Measurements from ENCODE around the gene LYAR.

LYAR gene

DNA sequence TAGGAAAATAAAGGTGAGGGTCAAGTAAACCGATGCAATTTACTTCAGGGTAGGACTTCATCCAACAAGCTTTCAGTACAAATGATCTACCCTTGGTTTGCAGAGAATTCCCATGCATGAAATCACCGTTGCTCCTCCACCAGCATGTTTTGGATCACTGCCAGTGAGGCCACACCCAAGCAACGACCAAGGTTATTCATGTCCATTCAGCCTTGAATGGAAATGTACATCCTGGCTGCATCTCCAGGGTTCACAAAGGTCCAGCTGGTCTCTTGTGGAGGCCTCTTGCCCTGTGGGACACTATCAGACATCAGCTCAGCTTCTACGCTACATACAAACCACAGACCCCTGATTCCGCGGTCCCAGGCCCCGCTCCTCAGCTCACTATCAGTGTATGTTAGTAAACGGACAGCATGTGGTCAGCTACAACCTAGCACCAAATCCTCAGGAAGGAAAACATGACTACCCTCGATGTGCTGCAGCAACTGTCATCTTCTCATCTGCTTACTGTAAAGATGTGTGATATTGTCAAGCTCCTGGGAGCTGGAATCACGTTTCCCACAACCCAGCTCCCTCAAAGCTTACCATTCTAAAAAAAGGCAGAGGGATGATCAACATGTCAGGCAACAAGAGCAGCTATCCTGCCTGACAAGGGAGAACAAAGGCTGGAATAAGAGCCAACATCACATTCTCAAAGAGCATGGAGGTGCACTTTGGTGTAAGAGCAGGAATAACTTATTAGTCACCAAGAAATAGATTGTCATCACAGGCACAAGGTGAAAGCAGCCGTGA is 4.9 kb downstream of the LYAR start:
- no peak for ATAC-seq
- TF ChIP-seq ZC3H10 (CRISPR knock-in tag; IDR thresholded peaks at IDR 0.05) (no peak), ARNTL (CRISPR knock-in tag; IDR thresholded peaks at IDR 0.05; ENCODE audit: borderline replicate concordance, low read depth) (no peak), OSR1 (CRISPR knock-in tag; IDR thresholded peaks at IDR 0.05) (no peak), ZNF8 (CRISPR knock-in tag; IDR thresholded peaks at IDR 0.05) (no peak), ESRRG (CRISPR knock-in tag; IDR thresholded peaks at IDR 0.05) (no peak), BACH2 (CRISPR knock-in tag; IDR thresholded peaks at IDR 0.05; ENCODE audit: borderline replicate concordance) (no peak), ZFP30 (CRISPR knock-in tag; IDR thresholded peaks at IDR 0.05) (no peak), CSDC2 (CRISPR knock-in tag; IDR thresholded peaks at IDR 0.05) (no peak), ISL1 (CRISPR knock-in tag; IDR thresholded peaks at IDR 0.05) (no peak), SNAI2 (CRISPR knock-in tag; IDR thresholded peaks at IDR 0.05) (no peak), PPARA (CRISPR knock-in tag; IDR thresholded peaks at IDR 0.05; ENCODE audit: borderline replicate concordance) (no peak), POU6F1 (CRISPR knock-in tag; IDR thresholded peaks at IDR 0.05; ENCODE audit: borderline replicate concordance, low read depth) (no peak), ZFP3 (CRISPR knock-in tag; IDR thresholded peaks at IDR 0.05) (no peak), GLIS3 (CRISPR knock-in tag; IDR thresholded peaks at IDR 0.05) (no peak), RARB (CRISPR knock-in tag; IDR thresholded peaks at IDR 0.05) (no peak), TSHZ2 (CRISPR knock-in tag; IDR thresholded peaks at IDR 0.05) (no peak), ZNF565 (CRISPR knock-in tag; conservative IDR thresholded peaks at IDR 0.05; ENCODE audit: low read depth) (no peak), ZNF70 (CRISPR knock-in tag; IDR thresholded peaks at IDR 0.05) (no peak)
- TF ChIP-seq, protein P1, sequence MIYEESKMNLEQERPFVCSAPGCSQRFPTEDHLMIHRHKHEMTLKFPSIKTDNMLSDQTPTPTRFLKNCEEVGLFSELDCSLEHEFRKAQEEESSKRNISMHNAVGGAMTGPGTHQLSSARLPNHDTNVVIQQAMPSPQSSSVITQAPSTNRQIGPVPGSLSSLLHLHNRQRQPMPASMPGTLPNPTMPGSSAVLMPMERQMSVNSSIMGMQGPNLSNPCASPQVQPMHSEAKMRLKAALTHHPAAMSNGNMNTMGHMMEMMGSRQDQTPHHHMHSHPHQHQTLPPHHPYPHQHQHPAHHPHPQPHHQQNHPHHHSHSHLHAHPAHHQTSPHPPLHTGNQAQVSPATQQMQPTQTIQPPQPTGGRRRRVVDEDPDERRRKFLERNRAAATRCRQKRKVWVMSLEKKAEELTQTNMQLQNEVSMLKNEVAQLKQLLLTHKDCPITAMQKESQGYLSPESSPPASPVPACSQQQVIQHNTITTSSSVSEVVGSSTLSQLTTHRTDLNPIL (CRISPR knock-in tag; IDR thresholded peaks at IDR 0.05; ENCODE audit: low read depth), result no peak

DNA sequence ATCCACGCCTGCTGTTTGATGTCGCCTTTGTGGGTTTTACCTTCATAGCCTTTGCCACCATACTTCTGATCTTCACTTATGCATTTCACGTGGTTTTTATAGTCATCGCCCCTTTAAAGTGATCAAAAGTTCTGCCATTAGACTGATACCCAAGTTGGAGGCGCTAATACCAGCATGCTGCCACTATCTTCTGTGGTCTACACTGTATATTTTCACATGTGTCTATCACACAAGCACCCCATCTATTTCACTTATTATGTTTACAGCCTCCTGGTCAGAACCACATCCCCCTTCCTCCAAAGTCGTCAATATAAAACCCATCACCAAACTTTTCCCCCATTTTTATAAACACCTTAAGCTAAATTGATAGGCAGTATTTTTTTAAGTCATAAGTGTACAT is 8.2 kb downstream of the LYAR start:
- ATAC-seq, result no peak
- no peak for TF ChIP-seq ARNTL (CRISPR knock-in tag; IDR thresholded peaks at IDR 0.05; ENCODE audit: borderline replicate concordance, low read depth)
- TF ChIP-seq POU6F1 (CRISPR knock-in tag; IDR thresholded peaks at IDR 0.05; ENCODE audit: borderline replicate concordance, low read depth), result no peak
- no peak for TF ChIP-seq TSHZ2 (CRISPR knock-in tag; IDR thresholded peaks at IDR 0.05)
- no peak for TF ChIP-seq ZNF70 (CRISPR knock-in tag; IDR thresholded peaks at IDR 0.05)
- no peak for TF ChIP-seq TCF4 (CRISPR knock-in tag; IDR thresholded peaks at IDR 0.05; ENCODE audit: borderline replicate concordance)
- no peak for TF ChIP-seq ZFP30 (CRISPR knock-in tag; IDR thresholded peaks at IDR 0.05)
- no peak for TF ChIP-seq PPARA (CRISPR knock-in tag; IDR thresholded peaks at IDR 0.05; ENCODE audit: borderline replicate concordance)
- TF ChIP-seq ZNF565 (CRISPR knock-in tag; conservative IDR thresholded peaks at IDR 0.05; ENCODE audit: low read depth), result no peak
- TF ChIP-seq GLIS3 (CRISPR knock-in tag; IDR thresholded peaks at IDR 0.05), result no peak
